Measurements from ENCODE around the gene PODXL2.
"Not testable (repeated sequence)": the region's sequence is repeated elsewhere in the genome, so short reads cannot be mapped to it uniquely, and the experiment has no call there.

The PODXL2 gene

DNA sequence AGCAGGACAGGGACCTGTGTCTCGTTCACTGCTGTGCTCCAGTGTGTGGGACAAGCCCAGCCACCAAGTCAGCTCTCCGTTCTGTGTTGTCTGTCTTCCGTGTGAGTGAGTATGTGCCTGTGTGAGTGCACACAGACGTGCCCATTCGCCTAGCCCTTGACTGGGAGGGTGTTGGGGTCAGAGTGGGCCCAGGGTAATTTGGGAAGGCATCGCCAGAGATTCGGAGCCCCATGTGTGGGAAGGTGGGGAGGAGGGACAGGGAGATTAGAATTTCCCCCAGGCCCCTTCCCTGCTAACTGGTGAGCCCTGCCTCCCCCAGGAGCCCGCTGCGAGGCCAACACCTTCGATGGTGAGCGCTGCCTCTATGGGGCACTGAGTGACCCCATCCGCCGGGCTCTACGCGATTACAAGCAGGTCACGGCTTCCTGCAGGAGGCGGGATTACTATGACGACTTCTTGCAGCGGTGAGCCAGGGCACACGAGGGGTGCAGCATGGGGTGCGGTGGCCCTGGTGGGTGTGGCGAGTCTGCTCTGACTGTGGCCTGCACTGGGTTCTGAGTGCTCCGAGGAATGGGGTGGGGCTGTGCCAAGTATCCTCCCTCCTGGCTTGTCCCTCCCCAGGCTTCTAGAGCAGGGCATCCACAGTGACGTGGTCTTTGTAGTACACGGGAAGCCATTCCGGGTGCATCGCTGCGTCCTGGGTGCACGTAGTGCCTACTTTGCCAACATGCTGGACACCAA, 46.8 kb downstream of the PODXL2 start:
- DNase-seq, result no peak

DNA sequence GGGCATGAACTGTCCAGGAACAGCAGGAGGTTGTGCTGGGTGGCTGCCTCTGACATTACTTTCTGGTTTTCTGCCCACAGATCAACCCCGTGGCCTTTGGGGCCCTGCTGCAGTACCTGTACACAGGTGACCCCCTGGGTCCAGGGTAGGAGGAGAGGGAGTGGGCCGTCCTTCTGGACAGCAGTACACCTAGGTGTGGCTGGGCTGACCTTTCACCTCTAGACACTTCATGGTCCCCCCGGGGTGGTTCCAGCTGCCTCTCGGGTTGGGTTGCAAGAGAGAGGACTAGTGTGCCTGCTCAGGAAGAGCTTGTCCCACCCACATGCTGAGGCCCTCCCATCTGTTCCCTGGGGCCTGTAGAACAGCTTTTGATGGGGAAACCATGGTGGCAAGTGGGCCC, 47.5 kb downstream of the PODXL2 start:
- no peak for DNase-seq

DNA sequence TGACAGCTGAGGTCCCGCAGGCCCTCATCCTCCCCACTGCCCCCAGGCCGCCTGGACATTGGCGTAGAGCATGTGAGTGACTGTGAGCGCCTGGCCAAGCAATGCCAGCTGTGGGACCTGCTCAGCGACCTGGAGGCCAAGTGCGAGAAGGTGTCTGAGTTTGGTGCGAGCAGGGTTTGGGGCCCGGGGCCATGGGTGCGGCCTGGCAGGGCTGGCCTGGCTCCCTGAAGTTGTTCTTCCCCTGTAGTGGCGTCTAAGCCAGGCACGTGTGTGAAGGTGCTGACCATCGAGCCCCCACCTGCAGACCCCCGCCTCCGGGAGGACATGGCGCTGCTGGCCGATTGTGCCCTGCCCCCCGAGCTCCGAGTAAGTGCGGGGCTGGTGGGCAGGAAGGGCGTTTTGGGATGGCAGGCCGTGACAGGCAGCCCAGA, 48.0 kb downstream of the PODXL2 start:
- DNase-seq, result no peak

- no peak for DNase-seq
Observed at GRCh38 chr3:127677541-127678314, 48.7 kb downstream of the PODXL2 start.

DNA sequence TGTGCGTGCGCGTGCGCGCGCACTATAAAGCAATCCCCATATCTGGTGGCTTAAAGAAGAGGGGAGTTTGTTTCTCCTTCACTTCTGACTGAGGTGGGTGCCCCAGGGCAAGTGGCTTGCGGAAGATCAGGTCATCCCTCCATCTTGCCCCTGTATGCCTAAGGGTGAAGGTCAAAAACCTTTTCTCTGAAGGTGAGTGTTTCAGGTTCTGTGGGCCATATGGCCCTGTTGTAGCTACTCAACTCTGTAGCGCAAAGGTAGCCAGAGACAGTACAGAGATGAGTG, 49.3 kb downstream of the PODXL2 start:
- no peak for DNase-seq

DNA sequence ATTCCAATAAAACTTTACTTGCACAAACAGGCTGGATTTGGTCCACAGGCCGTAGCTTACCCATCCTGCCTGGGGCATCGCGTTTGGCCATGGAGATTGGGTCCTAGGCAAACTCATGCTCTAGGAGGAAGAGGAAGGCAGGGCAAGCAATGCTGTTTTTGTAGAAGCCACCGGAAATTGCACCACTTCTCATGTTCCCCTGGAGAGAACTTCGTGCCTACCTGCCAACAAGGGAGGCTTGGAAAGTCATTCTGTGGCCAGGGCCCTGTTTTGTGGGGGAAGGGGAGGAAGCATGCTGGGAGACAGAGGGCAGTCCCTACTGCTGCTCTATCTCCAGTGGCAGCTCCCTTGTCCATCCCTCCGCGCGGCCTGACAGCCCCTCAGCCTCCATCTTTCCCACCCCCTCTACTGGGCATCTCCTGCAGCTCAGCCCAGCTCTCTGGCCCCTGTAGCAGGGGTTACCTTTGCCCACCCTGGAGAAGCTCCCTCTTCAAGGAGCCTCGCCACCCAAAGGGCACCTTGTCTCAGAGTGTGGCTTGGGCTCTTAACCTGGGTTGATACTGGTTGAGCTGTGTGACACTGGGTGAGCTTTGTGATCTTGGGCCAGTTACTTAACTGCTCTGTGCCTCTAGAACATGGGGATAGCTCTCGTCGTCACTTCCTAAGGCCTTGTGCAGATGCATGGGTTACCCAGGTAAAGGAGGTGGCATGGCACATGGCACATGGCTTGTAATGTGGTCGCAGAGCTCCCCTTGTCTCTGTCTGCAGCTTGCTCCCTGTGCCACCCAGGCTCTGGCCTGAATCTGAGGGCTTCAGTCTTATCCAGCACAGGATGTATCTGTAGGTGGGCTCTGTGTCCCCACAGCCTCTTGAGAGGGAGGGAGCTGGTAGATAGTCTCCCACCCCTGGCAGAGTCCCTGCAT, 49.9 kb downstream of the PODXL2 start:
- DNase-seq, result no peak

GRCh38 chr3:127679534-127680145, 50.7 kb downstream of the PODXL2 start:
- DNase-seq, result no peak

DNA sequence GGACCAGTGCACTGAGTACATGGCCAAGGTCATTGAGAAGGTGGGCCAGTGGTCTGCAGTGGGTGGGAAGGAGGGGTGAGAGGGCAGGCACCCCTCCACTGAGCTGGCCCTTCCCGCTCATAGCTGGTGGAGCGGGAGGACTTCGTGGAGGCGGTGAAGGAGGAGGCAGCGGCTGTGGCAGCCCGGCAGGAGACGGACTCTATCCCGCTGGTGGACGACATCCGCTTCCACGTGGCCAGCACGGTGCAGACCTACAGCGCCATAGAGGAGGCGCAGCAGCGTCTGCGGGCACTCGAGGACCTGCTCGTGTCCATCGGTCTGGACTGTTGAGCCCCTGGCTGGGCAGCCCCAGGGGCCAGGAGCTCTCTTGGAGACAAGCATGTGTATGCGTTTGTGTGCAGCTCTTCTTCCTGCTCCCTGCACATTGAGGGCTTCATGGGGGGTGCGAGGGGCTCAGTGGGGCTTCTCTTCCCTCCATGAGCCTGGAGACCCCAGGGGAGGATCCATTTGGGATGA, 51.2 kb downstream of the PODXL2 start:
- DNase-seq, result no peak

GRCh38 chr3:127680798-127681221, 51.8 kb downstream of the PODXL2 start:
- no peak for DNase-seq

- not testable (repeated sequence) for DNase-seq
Observed at GRCh38 chr3:127682175-127682554, 53.2 kb downstream of the PODXL2 start.

DNA sequence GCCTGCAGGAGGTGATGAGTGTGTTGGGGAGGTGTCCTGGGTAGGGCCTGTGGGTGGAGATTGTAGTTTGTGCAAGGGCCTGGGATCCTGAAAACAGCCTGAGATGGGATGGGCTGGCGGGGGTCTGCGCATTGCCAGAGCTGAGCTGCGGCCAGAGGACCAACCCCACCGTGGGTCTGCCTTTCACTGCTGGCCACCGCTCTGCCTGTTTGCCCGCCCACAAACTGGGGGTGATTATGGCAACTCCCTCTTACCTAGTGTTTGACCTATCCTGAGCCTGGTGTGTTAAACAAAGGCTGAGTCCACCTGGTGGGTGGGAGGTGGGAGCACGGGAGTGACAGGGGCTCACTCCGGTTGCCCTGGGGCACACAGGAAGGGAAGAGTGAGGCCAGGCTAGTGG, 53.6 kb downstream of the PODXL2 start:
- no peak for DNase-seq

DNA sequence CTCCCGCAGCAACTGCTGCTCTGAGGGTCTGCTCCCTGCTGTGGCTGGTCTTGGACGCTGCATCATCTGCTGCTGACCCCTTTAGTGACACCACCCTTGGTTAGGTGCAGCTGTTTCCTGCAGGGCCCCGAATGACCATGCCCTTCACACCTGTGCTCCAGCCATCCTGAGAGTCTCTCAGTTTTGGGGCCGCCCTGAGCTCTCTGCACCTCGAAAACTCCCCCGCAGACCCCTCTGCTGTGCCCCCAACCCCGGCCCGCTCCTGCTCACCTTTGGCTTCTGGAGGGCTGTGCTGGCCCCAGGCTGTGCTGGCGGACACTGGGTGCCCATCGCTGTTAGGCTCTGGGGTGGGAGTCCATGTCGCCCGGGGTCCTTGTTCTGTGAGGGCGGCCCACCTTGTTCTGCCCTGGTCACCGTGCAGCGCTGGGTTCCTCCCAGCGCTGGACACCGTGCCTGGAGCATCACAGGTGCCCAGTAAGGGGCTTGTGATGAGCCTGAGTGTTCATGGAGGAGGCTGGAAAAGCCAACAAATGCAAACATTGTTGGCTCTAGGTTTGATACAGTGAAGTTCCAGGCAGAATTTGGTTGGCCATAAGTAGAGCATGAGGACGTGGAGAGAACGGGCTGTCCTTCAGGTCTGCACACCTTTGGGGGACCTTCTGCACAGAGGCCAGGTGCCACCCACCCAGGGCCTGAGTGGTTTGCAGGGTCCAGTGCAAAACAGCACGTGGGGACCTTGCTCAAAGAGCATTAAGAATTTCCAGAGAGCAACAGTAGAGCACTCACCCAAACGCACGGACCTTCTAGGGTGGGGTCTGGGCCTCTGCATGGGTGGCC, 56.1 kb downstream of the PODXL2 start:
- no peak for DNase-seq

- DNase-seq, result no peak
Observed at GRCh38 chr3:127685708-127686511, 56.9 kb downstream of the PODXL2 start.

DNA sequence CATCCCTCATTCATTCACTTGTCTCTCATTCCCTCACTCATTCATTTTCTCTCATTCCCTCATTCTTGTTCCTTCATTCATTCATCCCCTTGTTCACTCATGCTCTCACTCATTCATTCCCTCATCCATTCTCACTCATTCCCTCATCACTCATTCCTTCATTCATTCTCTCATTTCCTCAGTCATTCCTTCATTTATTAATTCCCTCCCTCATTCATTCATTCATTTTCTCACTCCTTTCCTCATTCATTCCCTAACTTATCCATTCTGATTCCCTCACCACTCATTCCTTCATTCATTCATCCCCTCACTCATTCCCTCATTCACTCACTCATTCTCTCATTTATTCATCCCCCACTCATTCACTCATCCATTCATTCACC, 57.5 kb downstream of the PODXL2 start:
- DNase-seq, result no peak

- DNase-seq, result no peak
Observed at GRCh38 chr3:127687228-127687737, 58.3 kb downstream of the PODXL2 start.

GRCh38 chr3:127688022-127688415, 59.0 kb downstream of the PODXL2 start:
- no peak for DNase-seq

DNA sequence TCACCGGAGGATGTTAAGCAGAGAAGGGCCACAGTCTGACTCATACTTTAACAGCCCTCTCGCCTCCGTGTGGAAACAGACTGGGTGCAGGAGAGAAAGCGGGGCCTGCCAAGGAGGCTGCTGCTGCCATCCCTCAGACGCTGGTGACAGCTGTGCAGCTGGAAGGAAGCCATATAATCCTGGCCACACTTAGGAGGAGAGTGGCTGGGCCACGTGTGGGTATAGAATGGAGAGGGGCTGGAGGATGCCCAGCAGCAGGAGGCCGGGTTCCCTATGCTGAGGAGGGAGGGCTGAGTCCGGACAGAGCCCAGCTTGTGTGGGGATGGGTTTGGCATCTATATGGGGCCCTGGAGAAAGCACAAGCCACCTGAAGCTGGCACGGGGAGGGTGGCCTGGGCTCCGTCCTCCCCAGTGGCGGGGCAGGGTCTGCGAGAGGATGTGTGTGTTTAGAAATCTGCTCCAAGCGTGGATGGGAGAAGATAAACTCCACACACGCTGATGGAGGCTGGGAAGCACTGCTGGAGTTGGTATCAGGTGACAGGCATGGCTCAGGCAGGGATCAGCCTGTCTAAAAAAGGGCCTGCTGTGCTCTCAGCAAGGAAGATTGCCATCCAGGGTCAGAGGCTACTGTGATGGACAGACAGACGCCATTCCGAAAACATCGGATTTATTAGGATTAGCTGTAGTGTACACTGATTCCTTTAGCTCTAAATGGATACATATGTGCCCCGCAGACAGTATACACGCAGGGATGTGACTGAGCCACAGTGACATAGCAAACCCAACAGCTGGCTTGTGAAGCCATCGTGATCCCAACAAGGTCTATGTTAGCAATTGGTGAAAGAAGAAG, 59.7 kb downstream of the PODXL2 start:
- DNase-seq, result peak; percentile 77 to 97

DNA sequence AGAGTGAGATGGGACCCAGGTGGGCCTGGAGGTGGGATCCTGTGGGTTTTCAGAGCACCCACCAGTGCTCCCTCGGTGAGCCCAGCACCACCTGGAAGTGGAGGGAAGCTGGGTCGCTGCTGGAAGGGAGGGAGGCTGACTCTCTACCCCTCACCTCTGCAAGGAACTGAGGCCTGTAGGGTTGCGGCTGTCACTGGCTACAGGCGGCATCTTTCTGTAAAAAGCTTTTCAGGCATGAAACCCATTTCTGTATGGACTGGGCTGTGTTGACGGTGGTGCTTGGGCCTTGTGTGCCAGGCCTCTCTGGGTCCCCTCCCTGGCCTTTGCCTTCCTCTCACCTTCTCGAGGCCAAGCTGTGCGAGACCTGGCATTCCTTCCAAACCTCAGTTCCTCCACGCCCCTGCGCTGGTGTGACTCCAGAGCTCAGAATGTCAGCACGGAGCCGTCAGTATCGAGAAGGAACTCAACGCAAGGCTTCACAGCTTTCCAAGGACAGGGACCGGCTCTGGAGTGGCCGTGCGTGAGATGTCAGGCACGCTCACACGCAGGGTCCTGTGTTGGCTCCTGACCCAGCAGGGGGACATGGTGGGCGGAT, 60.4 kb downstream of the PODXL2 start:
- DNase-seq, result no peak

DNA sequence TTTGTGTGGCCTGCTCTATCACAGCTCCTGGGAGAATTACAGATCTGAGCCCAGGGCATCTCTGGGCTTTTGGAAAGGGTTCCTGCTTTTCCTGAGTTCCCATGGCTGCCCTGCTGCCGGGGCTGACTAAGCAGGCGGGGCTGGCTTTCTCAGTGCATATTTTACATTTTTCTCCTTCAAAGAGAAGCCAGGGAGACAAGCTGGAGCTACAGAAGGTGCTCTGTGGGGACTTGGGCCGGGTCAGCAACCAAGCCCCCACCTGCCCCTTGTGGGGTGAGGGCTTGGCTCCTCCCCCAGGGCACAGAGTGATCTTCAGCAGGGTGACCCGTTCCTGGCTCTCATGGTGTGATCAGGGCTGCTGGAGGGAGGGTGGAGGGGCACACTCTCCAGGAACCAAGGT, 61.1 kb downstream of the PODXL2 start:
- DNase-seq, result peak in 1 of 2 experiments; percentile 61
